H1 (cell line): ENCODE results near the gene CCDC71. TPM values are rescaled to one million over a fixed set of nuclear protein-coding genes. Genes with fewer than 3 reads are reported as not detected.

ENCODE experiments used
- BRCA1 ChIP-seq: IDR thresholded peaks from 2 replicates; pipeline ENCODE4 v1.6.1; 2012; ENCODE audit warnings: low read depth, low read length, improper control_type of control experiment
- EZH2 ChIP-seq: fragments of 200-600 bp; sonication (generic); IDR thresholded peaks from 2 replicates; pipeline ENCODE4 v1.7.1; 2012; ENCODE audit warnings: low read depth, mild to moderate bottlenecking, moderate library complexity, low read length, inconsistent platforms; ENCODE audit not compliant: severe bottlenecking
- GTF2F1 ChIP-seq: IDR thresholded peaks from 2 replicates; pipeline ENCODE4 v1.6.1; 2012; ENCODE audit warnings: low read depth, low read length, improper control_type of control experiment, borderline replicate concordance
- ZNF274 ChIP-seq: IDR thresholded peaks from 2 replicates; pipeline ENCODE4 v1.7.0; 2012; ENCODE audit warnings: low read length, borderline replicate concordance; ENCODE audit errors: extremely low read depth
- polyA plus RNA-seq, 7 experiments: library from polyadenylated mRNA; depleted of rRNA in 3 of 7; stranded (reverse) in 5 of 7; unstranded in 2 of 7; fragments of >200 nt in 5 of 7; fragments of 200-250 nt in 2 of 7; gene quantifications; 1 replicate in 5 of 7; 2 replicates in 1 of 7; 4 replicates in 1 of 7; pipeline versions ENCODE4 v1.2.1 to v1.2.3, GENCODE V29; 2011 to 2013; ENCODE audit warnings: missing spikeins in 2 of 7, mixed read lengths in 2 of 7
- total RNA-seq: library from RNA; stranded (reverse); fragmentation: NEBNext Ultra II Directional; extraction: Animal tissue kit (Norgen Biotek cat#: 25700); gene quantifications from 2 replicates; pipeline ENCODE4 v1.2.1, GENCODE V29; 2021
- TF ChIP-seq, protein P1 (sequence below): IDR thresholded peaks from 2 replicates; pipeline ENCODE4 v1.6.1; 2011; ENCODE audit warnings: low read depth, mild to moderate bottlenecking, low read length; ENCODE audit not compliant: insufficient read depth

Gene CCDC71
- total and polyA plus RNA-seq, 2 of the 8 experiments (the other 6 are each of a cell fraction or from before 2014, with no cell fraction given), result 26.7 to 57.4 TPM

GRCh38 chr3:49135499-49135898 lies 30.6 kb downstream of the CCDC71 start (continued):
- TF ChIP-seq, protein P1, sequence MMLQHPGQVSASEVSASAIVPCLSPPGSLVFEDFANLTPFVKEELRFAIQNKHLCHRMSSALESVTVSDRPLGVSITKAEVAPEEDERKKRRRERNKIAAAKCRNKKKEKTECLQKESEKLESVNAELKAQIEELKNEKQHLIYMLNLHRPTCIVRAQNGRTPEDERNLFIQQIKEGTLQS, result no peak
- TF ChIP-seq EZH2, result no peak
- TF ChIP-seq ZNF274, result no peak
- no peak for TF ChIP-seq GTF2F1
- TF ChIP-seq BRCA1, result no peak
